Renal cortex interstitium (tissue), 11 donors: ENCODE data around the gene TOMM5. TPM values are rescaled to one million over a fixed set of nuclear protein-coding genes. Genes with fewer than 3 reads are reported as not detected.
A peak's percentile ranks its signal among the peaks of the same experiment; 100 is the strongest.

Experiments used
- DNase-seq, 11 donors: peaks; one replicate each; pipeline ENCODE4 v3.0.0-alpha.2; 2013; ENCODE audit warnings: low read depth in 9 of 11, low spot score in 4 of 11; ENCODE audit errors: extremely low read depth in 1 of 11
- polyA plus RNA-seq, 3 donors: library from polyadenylated mRNA; unstranded; fragments of 120-200 nt; gene quantifications; one replicate each; pipeline ENCODE4 v1.2.1, GENCODE V29; 2013; ENCODE audit not compliant: insufficient read length in 3 of 3

Gene TOMM5
- polyA plus RNA-seq, 3 donors: 101 to 132 (median 131) TPM

- no peak for DNase-seq
These were observed 16.9 kb downstream of the TOMM5 start for GRCh38 chr9:37575511-37575914.

DNA sequence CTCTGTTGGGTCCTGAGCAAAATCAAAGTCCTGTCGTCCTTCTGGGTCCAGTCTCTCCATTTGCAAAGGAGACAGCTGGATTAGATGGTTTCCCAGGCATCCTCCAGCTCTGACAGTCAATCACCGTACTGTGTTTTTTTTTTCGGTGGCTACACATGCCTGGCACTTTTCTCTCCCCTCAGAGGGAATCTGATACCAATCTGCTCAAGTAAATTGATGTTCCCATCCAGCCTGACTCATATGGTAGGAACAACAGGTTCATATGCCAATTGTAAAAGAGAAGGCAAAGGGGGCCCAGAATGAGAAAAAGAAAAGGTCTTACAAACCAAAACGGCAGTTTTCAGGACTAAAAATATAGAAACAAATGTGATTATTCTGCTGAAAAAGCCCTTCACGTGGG is 17.4 kb downstream of the TOMM5 start:
- DNase-seq: peak in 1 of 11 donors; percentile 13

DNA sequence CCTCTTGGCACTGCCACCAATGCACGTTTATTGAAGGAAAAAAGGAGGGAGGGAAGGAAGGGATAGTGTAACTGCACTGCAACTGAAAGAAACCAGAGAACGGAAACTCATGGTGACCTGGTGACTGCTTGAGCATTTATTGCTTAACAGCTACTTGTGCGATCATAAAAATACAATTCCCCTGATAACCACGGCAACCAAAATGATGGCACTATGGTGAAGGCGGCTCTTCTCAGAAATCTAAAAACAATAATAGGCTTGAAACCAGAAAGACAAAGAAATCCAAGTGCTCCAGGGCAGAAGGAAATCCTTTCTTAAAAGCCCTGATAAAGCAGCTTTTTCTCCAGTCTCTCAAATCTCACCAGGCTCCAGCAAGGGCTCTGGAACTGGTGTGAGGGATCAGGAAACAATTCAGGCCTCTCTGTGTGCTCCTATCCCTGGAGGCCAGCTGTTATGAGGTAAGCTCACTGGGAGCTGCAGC is 18.1 kb downstream of the TOMM5 start:
- DNase-seq: no peak

DNA sequence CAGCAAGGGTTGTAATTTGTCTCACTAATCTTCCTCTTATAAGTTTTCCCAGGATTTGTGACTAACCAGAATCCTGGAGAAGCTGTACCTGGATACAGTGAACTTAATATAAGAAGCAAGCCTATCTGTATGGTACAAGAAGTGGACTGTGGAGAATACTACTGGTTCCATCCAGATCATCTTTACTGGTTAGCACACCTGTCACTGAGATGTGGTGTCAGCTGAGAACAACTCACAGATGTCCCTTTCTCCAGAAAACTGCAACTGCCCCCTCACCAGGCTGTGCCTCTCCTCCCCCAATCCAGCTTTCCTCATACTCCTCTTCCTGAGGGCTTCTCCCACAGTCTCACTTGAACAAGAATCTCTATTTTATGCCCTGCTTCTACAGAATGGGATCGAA is 21.1 kb downstream of the TOMM5 start:
- no peak for DNase-seq

- no peak for DNase-seq
These were observed 25.7 kb downstream of the TOMM5 start for GRCh38 chr9:37566716-37567115.

- no peak for DNase-seq
These were observed 26.5 kb downstream of the TOMM5 start for GRCh38 chr9:37565661-37566618.

GRCh38 chr9:37564916-37565315 is 27.5 kb downstream of the TOMM5 start:
- no peak for DNase-seq

GRCh38 chr9:37563806-37564513 is 28.4 kb downstream of the TOMM5 start:
- DNase-seq: no peak

GRCh38 chr9:37562826-37563225 is 29.6 kb downstream of the TOMM5 start:
- no peak for DNase-seq

DNA sequence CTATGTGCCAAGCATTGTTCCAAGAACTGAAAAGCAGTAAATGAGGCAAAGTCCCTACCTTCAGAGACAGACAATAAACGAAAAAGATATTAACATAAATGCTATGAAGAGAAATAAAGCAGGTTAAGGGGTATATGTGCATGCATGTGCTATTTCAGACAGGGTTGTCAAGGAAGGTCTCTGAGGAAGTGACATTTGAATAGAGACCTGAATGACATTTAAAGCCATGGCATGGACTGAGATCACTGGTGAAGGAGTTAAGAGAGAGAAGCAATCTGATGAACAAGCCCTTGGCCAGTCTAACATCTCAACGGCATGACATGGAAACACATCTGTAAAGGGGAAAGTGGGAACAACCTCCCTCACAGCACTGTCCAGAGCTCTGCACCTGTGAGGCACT is 30.7 kb downstream of the TOMM5 start:
- DNase-seq: no peak

DNA sequence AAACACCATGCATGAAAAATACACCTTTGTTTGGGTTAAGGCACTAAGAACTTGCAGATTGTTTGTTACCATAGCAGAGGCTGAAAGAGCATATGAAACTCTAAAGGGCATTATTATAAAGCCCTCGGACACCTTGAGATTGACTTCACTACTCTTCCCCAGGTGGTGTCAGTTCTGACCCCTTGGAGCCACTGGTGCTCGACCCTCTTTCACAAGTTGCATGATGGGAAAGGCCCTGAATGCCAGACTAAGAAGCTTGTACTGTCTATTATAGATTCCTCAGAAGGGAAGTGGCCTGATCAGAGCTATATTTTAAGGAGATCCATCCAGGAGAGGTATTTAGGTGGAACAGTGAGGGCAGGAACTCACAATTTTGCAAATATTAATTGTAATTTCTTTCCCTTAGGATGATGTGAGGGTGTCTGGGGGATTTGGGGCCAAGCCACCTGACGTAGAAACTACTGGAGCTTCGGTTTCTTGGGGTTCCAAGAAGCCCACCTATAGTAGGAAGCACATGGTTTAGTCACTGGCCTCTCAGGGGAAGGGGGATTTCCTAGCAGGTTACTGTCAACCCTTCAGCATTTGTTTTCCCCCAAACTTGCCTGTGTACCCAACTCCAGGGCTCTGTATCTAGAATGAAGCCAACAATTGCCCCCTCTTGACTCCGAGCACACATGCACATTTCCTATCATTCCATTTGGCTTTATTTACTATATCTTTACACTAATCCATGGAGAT is 32.4 kb downstream of the TOMM5 start:
- DNase-seq: no peak

DNA sequence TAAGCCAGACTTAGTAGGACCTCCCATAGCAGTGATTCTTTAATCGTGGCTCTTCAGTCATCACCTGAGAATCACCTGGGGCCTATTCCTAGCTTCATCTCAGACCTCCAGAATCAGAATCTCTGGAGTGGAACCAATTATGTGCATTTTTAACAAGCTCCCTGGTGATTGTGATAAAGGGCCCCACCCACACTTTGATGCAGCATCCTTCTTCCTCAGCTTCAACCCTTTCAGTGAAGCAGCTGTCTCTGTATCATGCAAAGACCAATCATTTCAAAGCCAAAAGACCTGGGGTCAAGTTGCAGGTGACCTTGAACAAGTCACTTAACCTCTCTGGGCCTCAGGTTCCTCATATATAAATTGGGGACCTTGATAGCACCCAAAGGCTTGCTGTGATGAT is 33.3 kb downstream of the TOMM5 start:
- no peak for DNase-seq

- no peak for DNase-seq
These were observed 36.6 kb downstream of the TOMM5 start for GRCh38 chr9:37555786-37556185.

DNA sequence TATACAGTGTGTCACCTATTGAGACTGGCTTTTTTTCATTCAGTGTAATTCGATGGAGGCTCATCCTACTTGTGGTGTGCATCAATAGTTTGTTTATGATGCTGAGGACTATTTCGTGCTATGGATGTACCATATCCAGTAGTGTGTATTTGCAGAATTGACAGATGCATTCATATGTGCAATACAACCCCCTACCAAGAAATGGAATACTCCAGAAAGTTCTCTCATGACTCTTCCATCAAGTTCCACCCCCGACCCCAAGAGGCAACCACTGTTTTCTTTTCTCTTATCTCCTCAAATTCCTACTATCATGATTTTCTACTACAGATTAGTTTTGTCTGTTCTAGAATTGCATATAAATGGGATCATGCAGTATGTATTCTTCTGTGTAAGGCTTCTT is 38.1 kb downstream of the TOMM5 start:
- no peak for DNase-seq

DNA sequence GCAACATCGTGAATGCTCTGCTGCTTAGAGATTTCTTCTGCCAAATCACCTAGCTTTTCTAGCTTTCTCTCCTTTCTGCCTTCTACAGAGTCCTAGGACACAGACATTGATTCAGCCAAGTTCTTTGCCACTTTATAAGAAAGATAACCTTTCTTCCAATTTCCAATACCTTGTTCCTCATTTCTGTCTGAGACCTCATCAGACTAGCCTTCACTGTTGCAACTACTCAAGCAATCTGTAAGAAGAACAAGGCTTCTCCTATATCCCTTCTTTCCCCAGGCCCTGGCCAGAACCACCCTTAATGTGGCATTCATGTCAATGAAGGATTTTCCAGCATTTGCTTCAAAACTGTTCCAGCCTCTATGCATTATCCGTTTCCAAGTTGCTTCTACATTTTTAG is 40.5 kb downstream of the TOMM5 start:
- DNase-seq: no peak

DNA sequence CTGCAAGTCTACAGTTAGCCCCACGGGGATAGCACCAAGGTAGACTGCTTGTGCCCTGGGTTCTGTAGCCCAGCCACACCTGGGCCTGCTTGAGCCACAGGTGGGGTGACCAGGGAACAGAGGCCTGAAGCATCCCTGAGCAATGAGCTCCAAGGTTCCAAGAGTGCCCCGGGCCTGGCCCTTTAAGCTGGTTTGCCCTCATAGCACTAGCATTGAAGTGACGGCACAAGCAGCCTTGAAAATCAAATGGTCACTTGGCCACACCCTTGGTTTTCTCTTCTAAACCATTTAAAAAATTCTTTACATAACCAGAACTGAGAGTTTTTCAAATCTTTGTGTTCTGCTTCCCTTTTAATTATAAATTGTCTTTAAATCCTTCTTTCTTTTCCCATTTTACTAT is 40.9 kb downstream of the TOMM5 start:
- DNase-seq: no peak

- no peak for DNase-seq
These were observed 41.6 kb downstream of the TOMM5 start for GRCh38 chr9:37550781-37551180.

GRCh38 chr9:37549527-37549926 is 42.9 kb downstream of the TOMM5 start:
- DNase-seq: no peak

- DNase-seq: no peak
These were observed 45.0 kb downstream of the TOMM5 start for GRCh38 chr9:37547328-37547878.
